DOHH2 (cell line): ENCODE measurements around the gene SIT1.
A peak's percentile ranks its signal among the peaks of the same experiment; 100 is the strongest.

Source experiments
- H3F3A ChIP-seq: fragments of 200-600 bp; sonication (generic), shearing (Covaris generic); 2 replicates; pipeline ENCODE4 v1.6.0; 2016; ENCODE audit warnings: antibody characterized with exemption, mild to moderate bottlenecking; ENCODE audit not compliant: control insufficient read depth, insufficient read depth
- H3K27ac ChIP-seq: fragments of 200-600 bp; sonication (generic); 2 replicates; pipeline ENCODE4 v1.5.1; 2014; ENCODE audit warnings: low read depth, mild to moderate bottlenecking, low read length, moderate library complexity
- H3K27me3 ChIP-seq: fragments of 200-600 bp; sonication (generic); 2 replicates; pipeline ENCODE4 v1.6.1; 2014; ENCODE audit warnings: mild to moderate bottlenecking, low read length, mixed read lengths; ENCODE audit not compliant: control insufficient read depth
- H3K36me3 ChIP-seq: fragments of 200-600 bp; sonication (generic); 2 replicates; pipeline ENCODE4 v1.6.1; 2014; ENCODE audit warnings: mild to moderate bottlenecking, low read length, moderate library complexity, mixed read lengths; ENCODE audit not compliant: control insufficient read depth
- H3K4me1 ChIP-seq: fragments of 200-600 bp; sonication (generic); 2 replicates; pipeline ENCODE4 v1.6.1; 2014; ENCODE audit warnings: mild to moderate bottlenecking, low read length, mixed read lengths; ENCODE audit not compliant: control insufficient read depth
- H3K4me2 ChIP-seq: fragments of 200-600 bp; sonication (generic); 2 replicates; pipeline ENCODE4 v1.6.0; 2014; ENCODE audit warnings: mild to moderate bottlenecking, low read length, moderate library complexity
- H3K4me3 ChIP-seq: fragments of 200-600 bp; sonication (generic); 2 replicates; pipeline ENCODE4 v1.5.1; 2014; ENCODE audit warnings: mild to moderate bottlenecking, low read length, mixed read lengths
- H3K79me2 ChIP-seq: fragments of 200-600 bp; sonication (generic); 2 replicates; pipeline ENCODE4 v1.6.1; 2014; ENCODE audit warnings: mild to moderate bottlenecking, low read length, mixed read lengths; ENCODE audit not compliant: control insufficient read depth
- H3K9me2 ChIP-seq: fragments of 200-600 bp; sonication (generic); replicated peaks from 2 replicates; pipeline ENCODE4 v1.6.1; 2014; ENCODE audit warnings: mild to moderate bottlenecking, low read length, mixed read lengths; ENCODE audit not compliant: control insufficient read depth
- H3K9me3 ChIP-seq: fragments of 200-600 bp; sonication (generic); 2 replicates; pipeline ENCODE4 v1.6.1; 2014; ENCODE audit warnings: antibody characterized with exemption, low read length, mixed read lengths; ENCODE audit not compliant: control insufficient read depth, insufficient read depth
- H4K20me1 ChIP-seq: fragments of 200-600 bp; sonication (generic); 2 replicates; pipeline ENCODE4 v1.6.0; 2014; ENCODE audit warnings: low read depth, mild to moderate bottlenecking, antibody characterized with exemption, low read length, moderate library complexity; ENCODE audit not compliant: control insufficient read depth, insufficient read depth
- EZH2phosphoT487 ChIP-seq: fragments of 200-600 bp; sonication (generic); IDR thresholded peaks from 2 replicates; pipeline ENCODE4 v1.6.1; 2017; ENCODE audit warnings: borderline replicate concordance, mild to moderate bottlenecking, antibody characterized with exemption, low read length, moderate library complexity, mixed read lengths
- TF ChIP-seq, protein P1 (sequence below): fragments of 200-600 bp; sonication (generic); IDR thresholded peaks from one replicate; pipeline ENCODE4 v1.5.1; 2014; ENCODE audit warnings: antibody characterized with exemption, mild to moderate bottlenecking, low read depth, low read length; ENCODE audit not compliant: poor library complexity, severe bottlenecking

SIT1 gene

GRCh38 chr9:35664531-35665470 lies 14.1 kb upstream of the SIT1 start, which contains the start of gene ARHGEF39:
Gene ARHGEF39 (minus strand): TSS chr9:35665195. CDS start chr9:35665169, 26 bp downstream.
- no peaks in the 10 kb centered on the region for H3K9me3 ChIP-seq
- peaks cover 55% of the 10 kb centered on the region for H3K4me1 ChIP-seq
- H3K27ac ChIP-seq = peak within 1 kb of the TSS; percentile 70
- no peaks in the 10 kb centered on the region for H3K9me2 ChIP-seq
- H3K4me2 ChIP-seq = peak within 1 kb of the TSS; percentile 89
- H3F3A ChIP-seq = peaks cover 7% of the 10 kb centered on the region
- peaks cover 48% of the 10 kb centered on the region for H3K36me3 ChIP-seq
- peaks cover 35% of the 10 kb centered on the region for H3K79me2 ChIP-seq
- H4K20me1 ChIP-seq = no peaks in the 10 kb centered on the region
- TF ChIP-seq, protein P1, sequence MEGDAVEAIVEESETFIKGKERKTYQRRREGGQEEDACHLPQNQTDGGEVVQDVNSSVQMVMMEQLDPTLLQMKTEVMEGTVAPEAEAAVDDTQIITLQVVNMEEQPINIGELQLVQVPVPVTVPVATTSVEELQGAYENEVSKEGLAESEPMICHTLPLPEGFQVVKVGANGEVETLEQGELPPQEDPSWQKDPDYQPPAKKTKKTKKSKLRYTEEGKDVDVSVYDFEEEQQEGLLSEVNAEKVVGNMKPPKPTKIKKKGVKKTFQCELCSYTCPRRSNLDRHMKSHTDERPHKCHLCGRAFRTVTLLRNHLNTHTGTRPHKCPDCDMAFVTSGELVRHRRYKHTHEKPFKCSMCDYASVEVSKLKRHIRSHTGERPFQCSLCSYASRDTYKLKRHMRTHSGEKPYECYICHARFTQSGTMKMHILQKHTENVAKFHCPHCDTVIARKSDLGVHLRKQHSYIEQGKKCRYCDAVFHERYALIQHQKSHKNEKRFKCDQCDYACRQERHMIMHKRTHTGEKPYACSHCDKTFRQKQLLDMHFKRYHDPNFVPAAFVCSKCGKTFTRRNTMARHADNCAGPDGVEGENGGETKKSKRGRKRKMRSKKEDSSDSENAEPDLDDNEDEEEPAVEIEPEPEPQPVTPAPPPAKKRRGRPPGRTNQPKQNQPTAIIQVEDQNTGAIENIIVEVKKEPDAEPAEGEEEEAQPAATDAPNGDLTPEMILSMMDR = peak; percentile 56
- TF ChIP-seq EZH2phosphoT487 = no peak
- no peaks in the 10 kb centered on the region for H3K27me3 ChIP-seq
- peak within 1 kb of the TSS; percentile 83 for H3K4me3 ChIP-seq

DNA sequence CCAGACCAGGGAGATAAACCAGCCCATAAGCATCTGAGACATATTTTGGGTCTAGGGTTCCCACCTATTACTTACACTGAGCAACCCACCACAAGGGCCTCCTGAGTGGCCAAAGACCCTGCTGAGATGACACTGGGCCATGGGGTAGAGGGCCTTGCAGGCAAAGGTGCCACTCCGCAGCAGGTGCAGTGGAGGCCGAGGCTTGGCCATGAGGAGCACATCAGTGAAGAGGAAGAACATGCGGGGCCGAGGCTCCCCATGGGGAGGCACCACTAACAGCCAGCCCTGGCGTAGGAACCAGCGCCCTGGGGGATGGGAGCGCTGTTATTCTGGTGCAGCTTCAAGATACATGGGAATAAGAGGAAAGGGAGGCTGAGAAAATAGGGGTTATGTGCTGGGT lies 11.7 kb upstream of the SIT1 start:
- TF ChIP-seq, protein P1 = no peak
- TF ChIP-seq EZH2phosphoT487 = no peak
- H3K9me2 ChIP-seq = no peaks in the 10 kb centered on the region
- no peak overlapping the region for H3K27ac ChIP-seq
- H3K36me3 ChIP-seq = peaks cover 59% of the 10 kb centered on the region
- no peaks in the 10 kb centered on the region for H4K20me1 ChIP-seq
- H3K4me1 ChIP-seq = peaks cover 72% of the 10 kb centered on the region
- H3F3A ChIP-seq = peaks cover 9% of the 10 kb centered on the region
- H3K4me2 ChIP-seq = peak overlapping the region; percentile 89
- no peaks in the 10 kb centered on the region for H3K9me3 ChIP-seq
- peaks cover 46% of the 10 kb centered on the region for H3K79me2 ChIP-seq
- no peaks in the 10 kb centered on the region for H3K27me3 ChIP-seq
- H3K4me3 ChIP-seq = no peak overlapping the region; the same call in 1 of the 2 replicates

- no peaks in the 10 kb centered on the region for H4K20me1 ChIP-seq
- H3K9me3 ChIP-seq = no peaks in the 10 kb centered on the region
- H3K27ac ChIP-seq = no peak overlapping the region
- H3K4me2 ChIP-seq = peak overlapping the region; percentile 89; the same call in 1 of the 2 replicates
- H3K4me3 ChIP-seq = no peak overlapping the region
- peaks cover 59% of the 10 kb centered on the region for H3K36me3 ChIP-seq
- peaks cover 46% of the 10 kb centered on the region for H3K79me2 ChIP-seq
- H3F3A ChIP-seq = peaks cover 13% of the 10 kb centered on the region
- peaks cover 78% of the 10 kb centered on the region for H3K4me1 ChIP-seq
- TF ChIP-seq EZH2phosphoT487 = no peak
- TF ChIP-seq, protein P1 = no peak
- no peaks in the 10 kb centered on the region for H3K27me3 ChIP-seq
- no peaks in the 10 kb centered on the region for H3K9me2 ChIP-seq
These were observed 11.1 kb upstream of the SIT1 start for GRCh38 chr9:35661756-35662350.
